Cerebellar cortex (tissue), 1 donor: Measurements from ENCODE around the gene LMX1A.

Experiments
- DNase-seq: peaks from one replicate; pipeline ENCODE4 v3.0.0-alpha.2; 2015; ENCODE audit warnings: low spot score

LMX1A gene

DNA sequence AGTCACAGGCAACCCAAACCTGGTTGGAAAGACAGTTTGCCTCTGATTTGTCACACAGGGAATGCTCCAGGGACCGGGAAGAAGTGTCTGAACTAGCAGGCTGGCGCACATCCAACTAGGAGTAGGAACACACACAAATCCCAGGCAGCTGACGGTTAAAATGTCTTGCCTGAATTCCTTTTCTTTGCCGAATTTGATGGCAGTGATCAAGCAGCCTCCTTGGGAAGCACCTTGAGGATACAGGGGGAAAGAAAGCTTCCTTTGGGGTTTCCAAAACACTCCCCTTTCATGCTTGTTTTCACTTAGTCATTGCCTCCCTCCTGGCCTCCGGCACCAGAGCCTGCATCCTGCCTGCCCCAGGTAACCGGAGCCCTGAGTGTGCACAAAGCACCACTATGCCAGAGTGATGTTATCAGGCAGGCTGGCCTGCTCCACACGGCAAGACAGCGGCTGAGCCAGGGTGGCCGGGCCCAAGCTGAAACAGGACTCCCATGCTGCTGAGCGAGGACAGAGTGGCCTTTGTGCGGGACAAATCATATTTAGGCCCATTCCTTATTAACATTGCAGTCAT is 193.8 kb downstream of the LMX1A start:
- DNase-seq: no peak

DNA sequence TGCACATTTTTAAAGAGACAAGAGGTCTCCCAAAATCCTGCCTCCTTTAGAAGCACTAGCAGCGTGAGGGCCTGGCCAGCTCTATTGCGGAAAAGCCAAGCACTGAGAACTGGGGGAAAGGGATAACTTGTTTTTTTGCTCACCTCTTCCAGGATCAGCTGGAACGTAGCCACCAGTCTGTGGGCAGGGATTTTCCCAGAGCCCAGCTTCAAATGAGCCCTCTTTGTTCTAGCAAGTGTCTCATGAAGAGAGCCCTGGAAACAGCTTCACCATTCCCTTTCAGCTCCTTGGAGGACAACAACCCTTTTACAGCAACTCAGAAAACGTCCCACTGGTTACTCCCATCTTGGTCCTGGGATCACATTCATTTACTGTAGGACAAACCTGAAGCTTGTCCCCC is 195.4 kb downstream of the LMX1A start:
- no peak for DNase-seq

DNA sequence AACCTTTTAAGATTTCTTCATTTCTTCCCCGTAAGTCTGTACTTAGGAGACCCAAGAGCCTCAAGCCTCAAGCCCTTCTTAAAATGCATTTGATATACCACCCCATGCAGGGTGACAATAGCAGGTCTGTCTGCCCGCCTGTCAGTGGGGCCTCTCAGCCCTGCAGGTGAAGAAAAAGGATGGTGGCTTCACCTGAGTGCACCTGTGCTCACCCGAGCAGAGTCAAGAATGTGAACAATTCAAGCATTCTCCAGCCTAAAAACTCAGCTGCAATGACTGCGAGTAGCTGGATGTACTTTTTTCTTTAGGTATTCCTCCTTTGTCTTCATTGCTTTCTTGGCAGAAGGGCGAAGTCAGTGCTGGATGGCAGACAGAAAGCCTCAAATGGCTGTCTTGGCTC is 203.3 kb downstream of the LMX1A start:
- no peak for DNase-seq

- no peak for DNase-seq
Measured at GRCh38 chr1:165152727-165153126, 203.8 kb downstream of the LMX1A start.

DNA sequence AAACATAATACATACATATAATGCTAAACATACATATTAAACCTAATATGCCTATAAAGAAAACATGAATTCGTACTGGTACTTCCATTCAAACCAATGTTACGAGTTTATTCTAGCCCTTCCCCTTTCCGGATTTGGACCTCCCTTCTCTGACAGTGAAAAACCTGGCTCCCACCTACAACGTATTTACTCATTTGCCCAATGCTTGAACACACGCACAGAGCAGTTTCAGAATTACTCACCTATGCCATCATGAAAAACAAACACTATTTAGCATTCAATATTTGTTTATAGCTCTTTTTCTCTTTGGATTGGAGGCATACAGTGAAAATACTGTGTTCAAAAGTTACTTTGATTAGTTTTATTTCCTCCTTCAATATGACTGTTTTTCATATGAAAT is 204.4 kb downstream of the LMX1A start:
- DNase-seq: no peak
